ENCODE data around the gene GJC3. TPM values are rescaled to one million over a fixed set of nuclear protein-coding genes. Genes with fewer than 3 reads are reported as not detected.

GJC3 gene
- total and polyA plus RNA-seq, 2 of the 13 experiments (the other 11 are each of a cell fraction or from before 2014, with no cell fraction given), result 0.75 to 1.4 TPM

GRCh38 chr7:99975782-99976521 is 46.5 kb upstream of the GJC3 start, which contains the start of gene AZGP1 (continued):
- TF ChIP-seq HDAC1 (CRISPR knock-in tag; IDR thresholded peaks at IDR 0.05) (peak; percentile 47; the same call in 1 of the 2 replicates), PLSCR1 (CRISPR knock-in tag; IDR thresholded peaks at IDR 0.05; ENCODE audit: borderline replicate concordance) (no peak), MLXIP (CRISPR knock-in tag; IDR thresholded peaks at IDR 0.05; ENCODE audit: borderline replicate concordance) (no peak), TFE3 (CRISPR knock-in tag; IDR thresholded peaks at IDR 0.05) (peak; percentile 44; the same call in 1 of the 2 replicates), CCDC6 (CRISPR knock-in tag; IDR thresholded peaks at IDR 0.05) (0 out of 2 replicates have a peak, but pooled peaks have one; percentile 32), MIER3 (CRISPR knock-in tag; IDR thresholded peaks at IDR 0.05; ENCODE audit: borderline replicate concordance) (0 out of 2 replicates have a peak, but pooled peaks have one; percentile 11), IRX3 (CRISPR knock-in tag; IDR thresholded peaks at IDR 0.05; ENCODE audit: borderline replicate concordance, low read depth) (no peak), ZNF260 (CRISPR knock-in tag; IDR thresholded peaks at IDR 0.05; ENCODE audit: borderline replicate concordance, low read depth) (no peak), RARA (CRISPR knock-in tag; IDR thresholded peaks at IDR 0.05) (0 out of 2 replicates have a peak, but pooled peaks have one; percentile 19), GMEB2 (CRISPR knock-in tag; IDR thresholded peaks at IDR 0.05; ENCODE audit: low read depth) (no peak), AKAP8 (CRISPR knock-in tag; IDR thresholded peaks at IDR 0.05) (no peak), ZNF563 (CRISPR knock-in tag; IDR thresholded peaks at IDR 0.05) (no peak), KMT2B (CRISPR knock-in tag; IDR thresholded peaks at IDR 0.05) (no peak), ZNF24 (IDR thresholded peaks at IDR 0.05) (no peak), ZNF160 (CRISPR knock-in tag; IDR thresholded peaks at IDR 0.05) (no peak), ZBTB1 (CRISPR knock-in tag; IDR thresholded peaks at IDR 0.05; ENCODE audit: borderline replicate concordance) (no peak), ZNF724P (CRISPR knock-in tag; IDR thresholded peaks at IDR 0.05; ENCODE audit: borderline replicate concordance) (no peak), AGO2 (optimal IDR thresholded peaks at IDR 0.05; ENCODE audit: low read depth, low read length) (no peak), SRF (IDR thresholded peaks at IDR 0.05; ENCODE audit: low read depth, low read length) (no peak), ZNF576 (CRISPR knock-in tag; IDR thresholded peaks at IDR 0.05) (no peak), ZNF256 (CRISPR knock-in tag; conservative IDR thresholded peaks at IDR 0.05) (no peak), ZNF431 (CRISPR knock-in tag; IDR thresholded peaks at IDR 0.05; ENCODE audit: borderline replicate concordance, low read depth) (no peak), ZNF567 (CRISPR knock-in tag; IDR thresholded peaks at IDR 0.05; ENCODE audit: borderline replicate concordance) (no peak)

Measured in HepG2 (cell line).